HG03432 (cell line): ENCODE measurements around the gene MRPL3.
"Not testable (repeated sequence)": the region's sequence is repeated elsewhere in the genome, so short reads cannot be mapped to it uniquely, and the experiment has no call there.

Experiments
- ATAC-seq: cut with Tn5 transposase; IDR thresholded peaks from one replicate; pipeline ENCODE4 v1.9.1; 2021; ENCODE audit warnings: mild to moderate bottlenecking, moderate library complexity; ENCODE audit not compliant: unreplicated experiment

MRPL3 gene

DNA sequence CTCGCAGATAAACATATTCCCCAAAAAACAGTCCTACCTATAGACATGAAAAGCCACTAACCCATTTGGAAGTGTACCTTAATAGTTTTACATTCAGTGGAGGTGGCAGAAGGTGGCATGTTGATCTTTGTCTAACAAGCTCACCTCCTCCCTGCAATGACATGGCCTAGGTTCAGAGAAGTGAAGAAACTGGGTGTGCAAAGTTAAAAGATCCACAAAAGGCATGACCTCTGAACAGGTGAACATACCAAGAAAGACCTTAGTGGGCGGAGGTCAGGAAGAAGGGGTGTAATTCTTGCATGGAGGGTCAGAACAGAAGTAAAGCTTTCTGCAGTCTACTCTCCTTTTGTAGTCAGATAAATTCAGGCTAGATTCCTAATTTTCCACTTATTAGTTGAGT is 822 bp downstream of the MRPL3 start:
- ATAC-seq = no peak

DNA sequence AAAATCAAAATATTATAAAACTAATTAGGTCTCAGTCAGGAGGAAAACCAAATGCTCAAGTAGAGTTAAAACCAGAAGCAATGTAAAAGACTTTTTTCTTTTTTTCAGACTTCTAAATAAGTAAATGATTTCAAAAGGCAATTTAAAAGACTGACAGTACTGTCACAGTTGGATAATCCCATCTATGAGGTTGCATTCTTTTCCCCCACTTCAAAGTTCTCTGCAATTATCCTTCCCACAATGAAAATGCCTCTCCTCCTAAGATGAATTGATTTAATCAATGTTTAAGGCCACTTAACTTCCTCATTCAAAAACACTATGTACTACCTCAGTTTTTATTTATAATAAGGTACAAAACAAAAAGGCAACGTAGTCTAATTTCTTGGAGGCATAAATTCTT is 8.1 kb downstream of the MRPL3 start:
- ATAC-seq = no peak

DNA sequence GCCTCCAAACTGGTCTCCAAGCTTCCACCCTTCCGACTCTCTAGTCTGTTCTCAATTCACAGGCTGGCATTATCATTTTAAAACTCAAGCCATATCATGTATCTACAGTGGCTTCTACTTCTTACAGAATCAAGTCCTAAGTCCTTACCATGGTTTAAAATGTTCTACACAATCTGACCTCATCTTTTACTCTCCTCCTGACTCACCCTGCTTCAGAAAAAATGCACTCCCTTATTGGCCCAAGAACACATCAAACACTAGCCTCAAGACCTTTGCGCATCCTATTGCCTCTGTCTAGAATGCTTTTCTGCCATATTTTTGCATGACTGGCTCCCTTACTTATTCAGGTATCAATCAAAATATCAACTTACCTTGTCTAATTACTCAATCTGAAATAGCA is 11.0 kb downstream of the MRPL3 start:
- ATAC-seq = no peak

DNA sequence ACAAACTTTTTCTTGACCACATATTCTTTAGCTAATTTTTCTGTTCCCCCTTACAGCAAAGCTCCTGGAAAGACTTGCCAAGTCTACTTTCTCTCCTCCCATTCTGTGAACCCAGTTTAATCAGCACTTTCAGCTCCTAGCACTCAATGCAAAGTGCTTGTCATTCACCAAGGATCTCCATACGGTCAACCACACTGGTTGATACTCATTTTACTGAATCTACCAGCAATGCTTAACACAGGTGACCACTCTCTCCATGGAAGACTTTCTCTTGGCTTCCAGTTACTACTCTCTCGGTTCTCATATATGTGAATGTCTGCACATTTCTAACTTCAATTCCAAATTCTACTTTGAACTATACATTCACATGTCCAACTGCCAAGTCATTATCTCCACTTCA is 11.7 kb downstream of the MRPL3 start:
- ATAC-seq = no peak

DNA sequence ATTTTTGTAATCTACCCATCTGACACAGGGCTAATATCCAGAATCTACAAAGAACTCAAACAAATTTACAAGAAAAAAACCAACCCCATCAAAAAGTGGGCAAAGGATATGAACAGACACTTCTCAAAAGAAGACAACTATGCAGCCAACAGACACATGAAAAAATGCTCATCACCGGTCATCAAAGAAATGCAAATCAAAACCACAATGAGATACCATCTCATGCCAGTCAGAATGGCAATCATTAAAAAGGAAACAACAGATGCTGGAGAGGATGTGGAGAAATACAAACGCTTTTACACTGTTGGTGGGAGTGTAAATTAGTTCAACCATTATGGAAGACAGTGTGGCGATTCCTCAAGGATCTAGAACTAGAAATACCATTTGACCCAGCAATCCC is 16.2 kb downstream of the MRPL3 start:
- ATAC-seq = not testable (repeated sequence)

DNA sequence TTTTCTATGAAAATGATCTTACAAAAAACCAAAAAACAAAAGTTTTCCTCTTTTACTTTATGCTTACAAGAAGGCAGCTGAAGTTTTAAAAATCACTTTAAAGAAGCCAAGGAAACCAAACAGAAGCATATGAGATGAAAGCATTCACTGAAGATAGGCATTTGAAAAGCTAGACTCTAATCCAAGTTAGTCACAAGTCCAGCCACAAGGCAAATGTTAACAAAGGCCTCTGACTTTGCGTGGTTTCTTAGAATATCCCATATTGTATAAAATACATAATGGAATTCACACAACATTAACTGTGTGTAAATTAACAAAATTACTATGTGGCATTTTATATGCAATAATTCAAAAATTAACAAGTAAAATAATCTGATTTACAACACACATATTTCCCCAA is 17.7 kb downstream of the MRPL3 start:
- ATAC-seq = no peak

DNA sequence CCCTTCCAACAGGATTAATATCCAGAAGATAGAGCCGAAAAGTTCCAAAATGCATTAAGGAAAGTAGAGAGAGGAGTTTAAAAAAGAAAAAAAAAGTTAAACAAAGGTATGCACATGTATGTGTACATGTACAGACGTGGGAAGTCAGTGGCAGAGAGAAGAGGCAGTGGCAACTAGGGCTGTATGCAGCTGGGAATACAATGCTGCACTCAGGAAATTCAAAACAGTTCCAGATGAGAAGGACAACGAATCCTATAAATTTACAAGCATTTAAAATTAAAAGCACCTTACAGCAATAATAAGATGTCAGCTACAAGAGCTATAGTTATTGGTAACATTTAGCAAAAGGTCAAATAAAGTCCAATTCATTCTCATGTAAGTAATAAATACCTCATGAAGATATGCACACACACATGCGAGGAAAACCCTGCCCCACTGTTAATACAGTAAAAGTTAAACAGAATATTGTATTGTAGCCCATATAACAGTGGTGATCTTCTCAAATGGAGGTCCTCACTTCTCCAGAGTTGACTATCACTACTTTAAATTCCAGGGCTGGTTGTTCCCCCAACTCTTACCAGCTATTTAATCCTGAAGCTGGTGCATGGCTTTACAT is 18.2 kb downstream of the MRPL3 start:
- ATAC-seq = no peak

DNA sequence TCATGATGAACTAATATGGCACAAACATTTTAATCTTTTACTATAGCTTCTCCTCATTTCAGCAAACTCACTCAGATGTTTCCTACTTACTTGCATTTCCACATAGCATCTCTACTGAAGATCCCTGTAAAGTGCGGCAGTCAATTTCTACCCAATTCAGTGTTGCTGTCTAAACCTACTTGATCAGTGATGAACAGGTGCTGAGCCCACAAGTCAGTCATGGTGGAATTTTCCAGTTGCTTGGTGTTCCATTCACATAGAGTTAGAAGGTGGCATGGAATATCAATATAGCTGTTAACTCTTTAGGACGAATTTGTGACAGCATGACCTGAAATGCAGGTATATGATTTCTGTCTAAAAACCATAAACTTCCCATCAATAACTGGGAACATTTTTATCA is 22.7 kb downstream of the MRPL3 start:
- no peak for ATAC-seq

DNA sequence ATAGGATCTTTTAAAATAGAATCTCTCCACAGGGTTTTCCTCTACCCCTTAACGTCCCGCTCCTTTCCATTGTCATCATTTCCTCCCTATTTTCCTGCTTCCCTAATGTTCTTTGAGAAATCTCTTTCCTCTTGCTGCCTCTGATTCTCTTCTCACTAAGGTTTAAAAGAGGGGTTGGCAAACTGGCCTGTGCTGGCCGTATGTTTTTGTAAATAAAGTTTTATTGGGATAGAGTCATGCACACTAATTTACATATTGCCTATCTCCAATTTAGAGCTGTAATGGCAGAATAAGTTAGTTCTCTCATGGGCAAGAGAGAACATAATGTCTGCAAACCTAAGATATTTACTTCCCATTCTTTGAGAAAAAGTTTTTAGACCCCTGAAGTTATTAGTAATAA is 25.0 kb downstream of the MRPL3 start:
- ATAC-seq = no peak

DNA sequence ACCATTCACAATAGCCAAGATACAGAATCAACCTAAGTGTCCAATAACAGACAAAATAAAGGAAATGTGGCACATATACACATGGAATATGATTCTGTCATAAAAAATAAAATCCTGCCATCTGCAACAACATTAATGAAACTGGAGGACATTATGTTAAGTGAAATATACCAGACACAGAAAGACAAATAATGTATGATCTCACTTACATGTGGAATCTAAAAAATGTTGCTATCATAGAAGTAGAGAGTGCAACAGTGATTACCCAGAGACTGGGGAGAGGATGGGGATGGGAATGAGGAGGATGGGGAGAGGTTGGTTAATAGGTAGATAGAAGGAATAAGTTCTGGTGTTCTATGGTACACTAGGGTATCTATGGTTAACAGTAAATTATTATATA is 28.7 kb downstream of the MRPL3 start:
- ATAC-seq = no peak

DNA sequence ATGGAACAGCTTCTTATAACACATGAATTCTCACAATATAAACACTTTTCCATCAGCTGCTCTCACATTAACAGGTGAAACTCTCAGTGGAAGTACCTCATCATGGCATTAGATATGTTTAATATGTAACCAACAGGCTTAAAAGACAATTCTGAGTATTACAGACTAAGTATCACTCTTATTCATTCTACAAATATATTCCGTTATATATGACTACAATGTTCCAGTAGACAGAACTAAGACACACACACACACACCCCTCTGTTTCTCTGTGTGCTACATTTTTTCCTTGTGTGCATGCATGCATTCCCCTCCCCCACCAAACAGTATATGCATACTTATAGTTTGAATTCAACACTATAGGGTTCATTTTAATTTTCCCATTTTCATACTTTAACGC is 32.4 kb downstream of the MRPL3 start:
- ATAC-seq = no peak

DNA sequence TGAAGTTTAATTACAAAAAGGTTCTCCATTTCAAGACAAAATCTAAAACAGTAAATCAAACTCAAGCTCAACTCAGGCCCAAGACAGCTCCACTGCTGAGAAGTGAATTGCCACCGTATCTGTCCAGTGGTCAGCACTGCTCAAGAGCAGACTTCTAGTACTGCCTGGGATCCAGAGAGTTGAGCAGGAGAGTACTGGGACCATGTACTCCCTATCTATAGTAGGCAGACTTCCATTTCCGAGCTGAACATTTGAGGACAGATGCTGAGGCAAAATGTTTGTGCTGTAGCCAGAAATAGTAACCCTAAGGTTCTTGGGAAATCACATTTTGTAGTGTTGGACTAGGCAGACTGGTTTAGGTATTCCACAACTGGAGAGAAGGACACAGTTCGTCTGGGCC is 44.1 kb downstream of the MRPL3 start:
- ATAC-seq = no peak

DNA sequence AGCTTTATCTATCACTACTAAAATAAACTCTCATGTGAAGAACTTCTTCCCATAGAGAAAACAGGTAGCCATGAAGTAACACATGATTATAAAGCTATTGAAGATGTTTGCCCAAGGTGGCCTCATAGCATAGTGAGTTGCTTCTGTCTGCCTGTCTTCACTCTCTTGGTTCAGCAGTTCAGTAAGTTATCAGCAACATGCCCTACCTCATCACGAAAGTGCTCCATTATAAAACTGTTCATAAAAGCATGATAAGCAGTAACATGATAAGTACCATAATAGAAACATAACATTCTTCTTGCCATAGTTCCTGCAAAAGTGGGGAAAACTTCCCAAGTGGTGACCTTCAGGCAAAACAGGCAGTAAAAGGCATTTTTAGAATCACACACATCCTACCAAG is 45.6 kb downstream of the MRPL3 start:
- no peak for ATAC-seq

DNA sequence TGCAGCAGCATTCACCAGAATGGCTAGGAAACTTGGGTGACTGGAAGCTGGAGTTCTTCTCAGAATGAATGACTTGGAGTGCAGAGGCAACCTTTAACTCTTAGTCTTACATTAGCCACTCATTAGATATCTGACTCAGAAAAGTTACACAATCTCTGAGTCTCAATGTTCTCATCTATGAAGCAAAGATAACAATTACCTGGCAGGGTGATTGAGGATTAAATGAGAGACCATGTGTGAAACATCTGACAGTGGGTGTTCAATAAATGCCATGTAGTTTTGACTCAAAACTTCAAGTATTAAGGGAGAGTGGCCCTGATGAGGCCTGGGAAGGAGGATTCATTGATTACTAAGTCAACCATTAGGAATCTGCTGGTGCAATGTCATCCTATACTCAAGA is 48.3 kb downstream of the MRPL3 start:
- ATAC-seq = no peak

DNA sequence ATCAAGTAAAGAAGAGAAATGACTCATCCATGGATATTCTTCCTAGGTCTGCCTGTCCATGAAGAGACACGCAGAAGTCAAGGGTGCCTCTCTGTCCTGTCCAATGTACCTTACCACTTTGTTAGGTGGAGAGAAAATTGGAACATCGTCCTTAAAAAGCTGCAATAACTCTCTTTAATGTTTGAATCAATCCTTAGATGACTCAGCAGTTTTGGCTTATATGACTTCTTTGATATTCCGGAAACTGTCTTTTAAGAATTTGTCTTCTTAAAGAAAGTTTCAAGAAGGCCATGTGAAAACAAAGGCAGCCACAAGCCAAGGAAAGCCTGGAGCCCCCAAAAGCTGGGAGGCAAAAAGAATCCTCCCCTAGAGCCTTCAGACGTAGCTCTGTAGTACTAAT is 49.2 kb downstream of the MRPL3 start:
- ATAC-seq = no peak

DNA sequence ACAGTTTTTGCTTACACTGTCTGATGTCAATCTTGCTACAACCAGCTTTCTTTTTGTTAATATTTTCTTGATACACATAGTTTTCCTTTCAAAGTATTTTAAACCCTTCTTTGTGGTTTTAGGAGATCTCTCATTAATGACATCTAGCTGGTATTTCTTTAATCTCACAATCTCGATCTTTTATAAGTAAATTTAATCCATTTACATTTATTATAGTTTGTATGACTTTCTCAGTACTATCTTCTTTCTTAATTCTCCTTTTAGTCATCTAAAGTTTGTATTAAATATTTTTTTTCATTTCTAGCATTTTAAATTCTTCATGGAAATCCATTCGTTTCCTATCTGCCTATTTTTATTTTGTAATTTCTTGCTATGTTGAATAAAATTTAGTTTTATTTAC is 55.4 kb downstream of the MRPL3 start:
- ATAC-seq = no peak

DNA sequence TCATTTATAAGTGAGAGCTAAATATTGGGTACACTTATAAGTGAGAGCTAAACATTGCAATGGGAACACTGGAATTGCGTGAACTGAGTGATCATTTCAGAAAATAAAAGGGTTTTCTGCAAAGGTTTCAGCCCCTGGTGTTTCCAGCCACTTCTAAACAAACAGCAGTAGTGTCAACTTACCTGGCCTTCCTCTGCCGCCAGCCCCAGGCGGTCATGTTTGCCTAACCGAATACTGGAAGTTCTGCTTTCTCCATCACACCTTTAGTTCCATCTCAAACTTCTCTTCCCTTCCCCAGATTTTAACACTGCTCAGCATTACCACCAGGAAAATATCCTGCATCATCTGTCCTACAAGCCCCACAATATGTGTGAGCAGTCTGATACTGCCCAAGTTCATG is 58.6 kb downstream of the MRPL3 start:
- no peak for ATAC-seq

DNA sequence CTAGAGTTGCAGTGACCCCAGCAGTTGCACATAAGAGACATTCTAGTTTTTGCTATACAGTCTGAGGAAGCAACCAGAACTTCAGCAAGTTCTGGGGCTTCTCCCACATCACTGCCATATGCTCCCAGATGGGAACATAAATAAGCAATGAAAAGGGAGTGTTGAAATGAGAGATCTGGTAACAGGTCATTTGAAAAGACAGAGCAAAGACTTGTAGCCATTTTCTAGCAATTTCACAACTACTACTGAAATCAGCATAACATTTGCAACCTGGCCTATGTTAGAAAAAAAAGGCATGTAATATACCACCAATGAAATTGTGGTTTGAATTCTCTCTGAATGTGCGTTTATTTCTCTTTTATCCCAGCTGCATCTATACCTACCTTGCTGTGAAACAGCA is 63.7 kb downstream of the MRPL3 start:
- no peak for ATAC-seq

DNA sequence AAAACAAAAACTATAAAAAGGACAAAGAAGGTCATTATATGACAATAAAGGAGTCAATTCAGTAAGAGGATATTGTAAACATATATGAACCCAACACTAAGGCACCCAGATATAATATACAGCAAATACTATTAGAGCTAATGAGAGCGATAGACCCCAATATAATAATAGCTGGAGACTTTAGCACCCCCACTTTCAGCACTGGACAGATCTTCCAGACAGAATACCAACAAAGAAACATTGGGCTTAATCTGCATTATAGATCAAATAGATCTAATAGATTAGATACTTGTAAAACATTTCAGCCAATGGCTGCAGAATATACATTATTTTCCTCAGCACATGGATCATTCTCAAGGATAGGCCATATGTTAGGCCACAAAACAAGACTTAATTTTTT is 67.8 kb downstream of the MRPL3 start:
- ATAC-seq = no peak

DNA sequence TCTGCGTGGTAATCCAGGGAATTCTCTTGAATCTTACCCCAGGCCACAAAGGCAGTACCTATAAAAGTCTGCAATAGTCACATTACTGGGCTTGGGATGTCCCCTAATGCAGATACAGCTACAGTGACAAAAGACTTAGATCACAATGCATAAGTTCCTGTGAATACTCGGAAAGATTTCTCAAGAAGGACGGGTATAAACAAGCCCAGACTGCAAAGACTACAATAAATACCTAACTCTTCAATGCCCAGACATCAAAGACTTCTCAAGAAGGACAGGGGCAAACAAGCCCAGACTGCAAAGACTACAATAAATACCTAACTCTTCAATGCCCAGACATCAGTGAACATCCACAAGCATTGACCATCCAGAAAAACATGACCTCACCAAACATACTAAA is 70.3 kb downstream of the MRPL3 start:
- ATAC-seq = no peak

DNA sequence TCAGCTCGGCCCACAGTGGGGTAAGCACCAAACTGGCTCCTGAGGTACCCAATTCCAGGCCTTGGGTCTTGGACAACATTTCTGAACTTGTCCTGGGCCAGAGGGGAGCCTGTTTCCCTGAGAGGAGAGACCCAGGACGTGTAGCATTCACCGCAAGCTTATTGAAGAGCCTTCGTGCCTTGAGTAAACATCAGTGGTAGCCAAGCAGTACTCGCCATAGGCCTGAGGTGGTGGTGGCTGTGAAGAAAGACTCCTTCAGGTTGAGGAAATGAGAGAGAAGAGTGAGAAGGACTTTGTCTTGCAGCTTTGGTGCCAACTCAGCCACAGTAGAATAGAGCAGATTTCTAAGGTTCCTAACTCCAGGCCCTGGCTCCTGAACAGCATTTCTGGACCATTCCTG is 71.0 kb downstream of the MRPL3 start:
- ATAC-seq = no peak

DNA sequence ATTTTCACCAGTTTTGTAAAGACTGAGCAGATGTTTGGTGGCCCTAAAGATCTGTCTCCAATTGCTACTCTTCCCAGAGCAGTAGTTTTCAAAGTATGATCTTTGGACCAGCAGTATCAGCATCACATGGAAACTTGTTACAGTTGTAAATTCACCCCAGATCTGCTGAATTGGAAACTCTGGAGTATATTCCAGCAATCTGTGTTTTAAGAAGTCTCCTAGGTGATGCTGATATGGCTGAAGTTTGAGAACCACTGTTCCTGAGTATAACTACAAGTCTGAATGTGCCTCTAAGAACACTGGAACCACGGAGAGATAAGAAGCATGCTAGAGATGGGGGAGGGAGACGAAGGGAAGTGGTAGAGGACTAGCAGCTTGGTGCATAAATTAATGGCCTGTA is 75.5 kb downstream of the MRPL3 start:
- ATAC-seq = no peak

DNA sequence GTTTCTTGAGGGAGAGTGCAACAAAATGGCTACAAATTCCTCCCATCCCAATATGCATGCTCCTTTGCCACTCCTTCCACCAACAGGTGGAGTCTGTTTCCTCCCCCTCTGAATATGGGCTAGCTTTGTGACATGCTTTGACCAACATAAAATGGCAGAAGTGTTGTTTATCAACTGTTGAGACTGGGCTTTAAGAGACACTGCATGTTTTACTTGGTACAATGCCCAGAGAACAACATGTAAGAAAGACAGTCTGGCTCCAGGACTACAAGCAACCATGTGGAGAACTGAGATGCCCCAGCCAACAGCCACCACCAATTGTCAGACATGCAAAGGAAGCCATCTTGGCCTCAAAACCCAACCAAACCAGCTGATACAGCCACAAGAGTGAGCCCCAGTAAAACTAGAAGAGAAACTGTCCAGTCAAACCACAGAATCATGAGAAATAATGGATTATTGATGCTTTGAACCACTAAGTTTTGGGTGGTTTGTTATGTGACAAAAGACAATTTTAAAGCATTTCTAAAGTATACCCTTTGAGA is 80.7 kb downstream of the MRPL3 start:
- ATAC-seq = no peak
